NCI-H187 (cell line): ENCODE data around the gene TEN1.

Source experiments
- DNase-seq, 2 experiments: peaks; one replicate each; lab custom pipeline; 2025; lab: John Stamatoyannopoulos, UW

The TEN1 gene

GRCh38 chr17:76007131-76007849 lies 28.2 kb downstream of the TEN1 start:
- no peak for DNase-seq

- DNase-seq = no peak
These were observed 28.8 kb downstream of the TEN1 start for GRCh38 chr17:76007850-76008165.

GRCh38 chr17:76008208-76008607 lies 29.2 kb downstream of the TEN1 start:
- DNase-seq = no peak

GRCh38 chr17:76008630-76009425 lies 29.8 kb downstream of the TEN1 start:
- DNase-seq = no peak

- DNase-seq = no peak
These were observed 30.4 kb downstream of the TEN1 start for GRCh38 chr17:76009447-76009846.

GRCh38 chr17:76009969-76010661 lies 31.1 kb downstream of the TEN1 start:
- DNase-seq = no peak

GRCh38 chr17:76011951-76012350 lies 32.9 kb downstream of the TEN1 start:
- no peak for DNase-seq

GRCh38 chr17:76013377-76013932 lies 34.4 kb downstream of the TEN1 start:
- DNase-seq = no peak

- peak in 1 of 2 experiments; percentile 57 for DNase-seq
These were observed 35.3 kb downstream of the TEN1 start for GRCh38 chr17:76014100-76014924.

- no peak for DNase-seq
These were observed 35.9 kb downstream of the TEN1 start for GRCh38 chr17:76014925-76015261.

- DNase-seq = no peak
These were observed 38.7 kb downstream of the TEN1 start for GRCh38 chr17:76017481-76018339.

GRCh38 chr17:76018340-76018680 lies 39.3 kb downstream of the TEN1 start:
- DNase-seq = no peak

- no peak for DNase-seq
These were observed 39.8 kb downstream of the TEN1 start for GRCh38 chr17:76018801-76019200.

GRCh38 chr17:76019833-76020467 lies 40.9 kb downstream of the TEN1 start:
- no peak for DNase-seq

- no peak for DNase-seq
These were observed 43.2 kb downstream of the TEN1 start for GRCh38 chr17:76022285-76022684.

GRCh38 chr17:76022973-76023899 lies 44.2 kb downstream of the TEN1 start:
- DNase-seq = no peak

- no peak for DNase-seq
These were observed 44.8 kb downstream of the TEN1 start for GRCh38 chr17:76023900-76024237.

GRCh38 chr17:76024353-76024752 lies 45.3 kb downstream of the TEN1 start:
- DNase-seq = no peak

- DNase-seq = no peak
These were observed 46.3 kb downstream of the TEN1 start for GRCh38 chr17:76025294-76025693.

GRCh38 chr17:76026714-76027158 lies 47.7 kb downstream of the TEN1 start:
- no peak for DNase-seq
